NT2/D1 (cell line): ENCODE results near the gene PFKP.

Experiments
- YY1 ChIP-seq: IDR thresholded peaks from 2 replicates; pipeline ENCODE4 v1.6.1; 2011; ENCODE audit not compliant: insufficient read length, insufficient read depth
- ZNF274 ChIP-seq: IDR thresholded peaks from 2 replicates; pipeline ENCODE4 v1.6.1; 2011; ENCODE audit warnings: mild to moderate bottlenecking, low read depth, low read length

GRCh38 chr10:3046210-3046779 lies 21.1 kb upstream of the PFKP start:
- TF ChIP-seq YY1 = no peak
- no peak for TF ChIP-seq ZNF274
